Measurements from ENCODE around the gene ITLN2.
"Not testable (repeated sequence)": the region's sequence is repeated elsewhere in the genome, so short reads cannot be mapped to it uniquely, and the experiment has no call there.

Gene ITLN2

DNA sequence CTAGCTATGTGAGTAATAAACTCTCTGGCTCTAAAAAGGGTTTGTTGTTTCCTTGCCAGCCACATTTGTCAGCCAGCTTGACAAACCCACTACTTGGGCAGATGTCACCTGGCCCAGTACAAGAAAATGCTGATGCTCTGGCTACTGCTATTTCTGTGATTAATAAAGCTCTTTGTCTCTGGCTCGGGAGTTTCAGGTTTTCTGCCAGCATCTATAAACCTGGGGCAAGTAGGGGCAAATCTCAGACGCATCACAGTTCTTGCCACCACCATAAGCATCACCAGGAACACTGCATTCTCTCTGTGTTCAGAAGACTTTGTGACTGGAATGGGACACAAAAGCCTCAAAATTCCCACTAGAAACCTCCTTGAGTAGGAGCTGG lies 2.5 kb downstream of the ITLN2 start:
- DNase-seq, result no peak

GRCh38 chr1:160951443-160952128 lies 3.0 kb downstream of the ITLN2 start:
- peak; percentile 14 to 38 for DNase-seq

- DNase-seq, result no peak
Observed at GRCh38 chr1:160950657-160951056, 4.0 kb downstream of the ITLN2 start.

- DNase-seq, result no peak
Observed at GRCh38 chr1:160949881-160950280, 4.7 kb downstream of the ITLN2 start.

DNA sequence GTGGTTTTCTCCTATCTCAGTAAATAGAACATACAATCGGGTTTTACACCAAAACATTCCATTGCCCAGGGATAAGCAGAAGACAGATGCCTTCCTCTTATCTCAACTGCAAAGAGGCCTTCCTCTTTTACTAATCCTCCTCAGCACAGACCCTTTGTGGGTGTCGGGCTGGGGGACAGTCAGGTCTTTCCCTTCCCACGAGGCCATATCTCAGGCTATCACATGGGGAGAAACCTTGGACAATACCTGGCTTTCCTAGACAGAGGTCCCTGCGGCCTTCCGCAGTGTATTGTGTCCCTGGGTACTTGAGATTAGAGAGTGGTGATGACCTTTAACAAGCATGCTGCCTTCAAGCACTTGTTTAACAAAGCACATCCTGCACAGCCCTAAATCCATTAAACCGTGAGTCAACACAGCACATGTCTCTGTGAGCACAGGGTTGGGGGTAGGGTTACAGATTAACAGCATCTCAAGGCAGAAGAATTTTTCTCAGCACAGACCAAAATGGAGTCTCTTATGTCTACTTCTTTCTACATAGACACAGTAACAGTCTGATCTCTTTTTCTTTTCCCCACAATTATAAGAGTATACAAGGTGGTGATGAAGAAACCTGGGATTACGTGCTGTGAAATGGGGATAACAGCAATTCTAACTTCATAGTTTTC lies 5.3 kb downstream of the ITLN2 start:
- peak; percentile 2 to 25 for DNase-seq

DNA sequence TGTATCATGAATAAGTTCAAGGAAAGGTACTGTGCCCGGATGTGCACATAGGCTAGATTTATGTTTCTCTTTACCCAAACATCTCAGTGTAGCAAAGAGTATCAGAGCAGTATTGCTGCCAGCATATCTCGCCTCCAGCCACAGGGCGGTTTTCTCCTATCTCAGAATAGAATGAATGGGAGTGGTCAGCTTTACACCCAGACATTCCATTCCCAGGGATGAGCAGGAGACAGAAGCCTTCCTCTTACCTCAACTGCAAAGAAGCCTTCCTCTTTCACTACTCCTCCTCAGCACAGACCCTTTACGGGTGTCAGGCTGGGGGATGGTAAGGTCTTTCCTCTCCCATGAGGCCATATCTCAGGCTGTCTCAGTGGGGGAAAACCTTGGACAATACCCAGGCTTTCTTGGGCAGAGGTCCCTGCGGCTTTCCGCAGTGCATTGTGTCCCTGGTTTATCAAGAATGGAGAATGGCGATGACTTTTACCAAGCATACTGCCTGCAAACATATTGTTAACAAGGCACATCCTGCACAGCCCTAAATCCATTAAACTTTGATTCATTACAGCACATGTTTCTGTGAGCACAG lies 7.3 kb downstream of the ITLN2 start:
- DNase-seq, result not testable (repeated sequence)

GRCh38 chr1:160945881-160946280 lies 8.7 kb downstream of the ITLN2 start:
- DNase-seq, result not testable (repeated sequence)

GRCh38 chr1:160945079-160945478 lies 9.5 kb downstream of the ITLN2 start:
- no peak for DNase-seq

DNA sequence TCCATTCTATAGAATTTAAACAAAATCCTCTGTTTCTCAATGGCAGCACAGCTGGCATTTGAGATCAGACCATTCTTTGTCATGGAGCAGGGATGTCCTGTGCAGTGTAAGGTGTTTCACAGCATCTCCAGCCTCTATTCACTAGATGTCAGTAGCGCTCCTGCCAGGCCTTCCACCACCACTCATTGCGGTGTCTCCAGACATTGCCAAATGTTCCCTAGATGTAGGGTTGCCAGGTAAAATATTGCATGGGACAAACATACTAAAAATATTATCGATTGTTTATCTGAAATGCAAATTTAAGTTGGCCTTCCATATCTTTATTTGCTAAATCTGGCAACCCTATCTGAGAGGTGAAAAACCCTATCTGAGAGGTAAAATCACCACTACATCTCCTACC lies 11.7 kb downstream of the ITLN2 start:
- DNase-seq, result peak in 1 of 2 experiments; percentile 32

DNA sequence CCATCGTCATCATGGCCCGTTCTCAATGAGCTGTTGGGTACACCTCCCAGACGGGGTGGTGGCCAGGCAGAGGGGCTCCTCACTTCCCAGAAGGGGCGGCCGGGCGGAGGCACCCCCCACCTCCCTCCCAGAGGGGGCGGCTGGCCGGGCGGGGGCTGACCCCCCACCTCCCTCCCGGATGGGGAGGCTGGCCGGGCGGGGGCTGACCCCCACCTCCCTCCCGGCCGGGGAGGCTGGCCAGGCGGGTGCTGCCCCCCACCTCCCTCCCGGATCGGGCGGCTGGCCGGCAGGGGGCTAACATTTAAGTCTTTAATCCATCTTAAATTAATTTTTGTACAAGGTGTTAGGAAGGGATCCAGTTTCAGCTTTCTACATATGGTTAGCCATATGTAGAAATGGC lies 17.9 kb downstream of the ITLN2 start:
- DNase-seq, result not testable (repeated sequence)

DNA sequence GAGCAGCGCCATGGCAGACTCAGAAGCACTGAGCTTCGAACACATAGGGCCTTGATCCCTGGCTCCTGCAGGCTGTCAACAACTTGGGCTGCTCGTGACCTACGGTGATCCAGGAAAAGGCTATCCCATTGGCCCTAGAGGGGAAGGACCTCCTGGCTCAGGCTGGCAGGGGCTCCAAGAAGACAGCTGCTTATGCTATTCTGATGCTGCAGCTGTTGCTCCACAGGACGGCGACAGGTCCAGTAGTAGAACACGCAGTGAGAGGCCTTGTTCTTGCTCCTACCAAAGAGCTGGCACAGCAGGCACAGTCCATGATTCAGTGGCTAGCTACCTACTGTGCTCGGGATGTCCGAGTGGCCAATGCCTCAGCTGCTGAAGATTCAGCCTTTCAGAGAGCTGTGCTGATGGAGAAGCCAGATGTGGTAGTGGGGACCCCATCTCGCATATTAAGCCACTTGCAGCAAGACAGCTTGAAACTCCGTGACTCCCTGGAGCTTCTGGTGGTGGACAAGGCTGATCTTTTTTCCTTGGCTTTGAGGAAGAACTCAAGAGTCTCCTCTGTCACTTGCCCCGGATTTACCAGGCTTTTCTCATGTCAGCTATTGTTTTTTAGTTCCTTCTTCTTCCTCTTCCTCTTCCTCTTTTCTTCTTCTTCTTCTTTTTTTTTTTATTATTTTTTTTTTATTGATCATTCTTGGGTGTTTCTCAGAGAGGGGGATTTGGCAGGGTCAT lies 18.9 kb downstream of the ITLN2 start:
- no peak for DNase-seq

- not testable (repeated sequence) for DNase-seq
Observed at GRCh38 chr1:160933305-160933704, 21.3 kb downstream of the ITLN2 start.

GRCh38 chr1:160925652-160926244 lies 28.9 kb downstream of the ITLN2 start:
- DNase-seq, result no peak

DNA sequence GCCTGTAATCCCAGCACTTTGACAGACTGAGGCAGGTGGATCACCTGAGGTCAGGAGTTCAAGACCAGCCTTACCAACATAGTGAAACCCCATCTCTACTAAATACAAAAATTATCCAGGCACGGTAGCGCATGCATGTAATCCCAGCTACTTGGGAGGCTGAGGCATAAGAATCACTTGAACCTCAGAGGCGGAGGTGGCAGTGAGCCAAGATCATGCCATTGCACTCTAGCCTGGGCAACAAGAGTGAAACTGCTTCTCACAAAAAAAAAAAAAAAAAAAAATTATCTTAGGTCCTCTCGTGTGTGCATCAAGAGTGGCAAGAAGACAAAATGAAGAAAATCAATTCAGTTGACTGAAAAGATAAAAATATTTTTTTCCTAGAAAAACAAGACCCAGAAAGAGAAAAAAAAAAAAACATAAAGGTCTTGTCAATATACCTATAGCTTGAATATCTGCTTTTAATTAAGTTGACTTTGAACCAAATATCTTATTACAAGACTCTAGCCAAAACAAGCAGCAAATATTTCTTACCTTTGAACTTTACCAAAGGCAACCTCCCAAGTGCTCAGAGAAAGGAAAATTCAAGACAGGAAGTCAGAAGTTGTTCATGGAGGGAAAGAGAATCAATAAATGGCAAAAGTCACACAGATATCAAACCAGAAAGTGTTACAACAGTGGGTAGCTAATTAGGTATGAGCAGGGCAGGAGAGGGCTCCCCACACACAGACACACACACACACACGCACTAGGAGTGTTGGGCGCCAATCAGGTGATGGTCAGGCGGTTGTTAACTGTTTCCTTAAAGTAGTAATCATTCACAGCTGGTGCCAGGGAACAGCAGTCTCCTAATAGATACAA lies 29.6 kb downstream of the ITLN2 start:
- no peak for DNase-seq

DNA sequence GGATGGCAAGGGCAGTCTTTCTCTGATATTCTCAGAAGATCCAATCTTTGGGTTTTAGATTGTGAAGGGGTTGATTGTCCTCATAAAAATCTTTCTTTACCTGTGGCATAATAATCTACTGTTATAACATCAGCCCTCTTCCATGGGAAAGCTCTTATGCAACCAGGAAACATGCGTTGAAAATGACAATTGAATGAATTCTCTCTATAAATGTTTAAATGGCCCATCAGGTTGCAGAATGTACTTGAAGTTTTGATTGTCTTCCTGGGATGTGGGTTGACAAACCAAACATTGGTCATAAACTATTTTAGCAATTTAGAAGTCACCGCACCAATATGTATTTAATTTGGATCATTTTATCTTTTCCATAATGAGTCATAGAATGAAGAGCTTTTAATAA lies 37.9 kb downstream of the ITLN2 start:
- no peak for DNase-seq

DNA sequence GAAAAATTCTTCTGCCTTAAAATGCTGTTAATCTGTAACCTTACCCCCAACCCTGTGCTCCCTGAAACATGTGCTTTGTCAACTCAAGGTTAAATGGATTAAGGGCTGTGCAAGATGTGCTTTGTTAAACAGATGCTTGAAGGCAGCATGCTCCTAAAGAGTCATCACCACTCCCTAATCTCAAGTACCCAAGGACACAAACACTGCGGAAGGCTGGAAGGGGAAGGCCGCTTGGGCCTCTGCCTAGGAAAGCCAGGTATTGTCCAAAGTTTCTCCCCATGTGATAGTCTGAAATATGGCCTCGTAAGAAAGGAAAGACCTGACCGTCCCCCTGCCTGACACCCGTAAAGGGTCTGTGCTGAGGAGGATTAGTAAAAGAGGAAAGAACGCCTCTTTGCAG lies 41.4 kb downstream of the ITLN2 start:
- DNase-seq, result not testable (repeated sequence)

DNA sequence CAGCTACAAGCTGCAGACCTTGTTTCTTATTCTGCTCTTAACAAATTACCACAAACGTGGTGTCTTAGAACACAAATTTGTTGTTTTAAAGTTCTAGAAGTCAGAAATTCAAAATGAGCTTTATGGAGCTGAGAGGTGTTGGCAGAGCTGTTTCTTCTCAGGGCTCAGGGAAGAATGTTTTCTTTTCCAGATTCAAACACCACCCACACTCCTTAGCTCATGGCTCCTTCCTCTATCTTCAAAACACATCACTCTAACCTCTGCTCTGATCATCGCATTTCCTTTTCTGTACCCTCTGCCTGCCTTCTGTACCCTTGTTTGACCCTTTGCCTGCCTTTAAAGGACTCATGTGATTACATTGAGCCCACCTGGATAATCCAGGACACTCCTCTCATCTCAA lies 42.7 kb downstream of the ITLN2 start:
- DNase-seq, result no peak

DNA sequence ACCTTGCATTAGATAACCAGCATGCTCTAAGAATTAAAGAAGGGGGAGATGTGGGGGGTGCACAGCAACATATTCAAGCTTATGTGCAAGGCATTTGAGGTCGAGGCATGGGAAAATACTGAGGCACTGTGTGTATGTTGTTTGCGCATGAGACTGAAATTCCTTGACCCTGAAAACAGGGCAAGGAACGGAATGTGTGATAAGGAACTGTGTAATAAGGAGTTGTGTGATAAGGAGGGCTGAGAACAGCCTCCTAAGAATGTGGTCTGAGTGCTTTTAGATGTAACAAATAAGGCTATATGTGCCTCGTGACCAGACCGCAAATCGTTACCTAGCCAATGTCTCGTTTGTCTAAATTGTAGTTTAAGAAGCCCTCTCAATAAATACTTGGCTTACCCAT lies 43.2 kb downstream of the ITLN2 start:
- no peak for DNase-seq

GRCh38 chr1:160910170-160910750 lies 44.3 kb downstream of the ITLN2 start:
- DNase-seq, result no peak

- no peak for DNase-seq
Observed at GRCh38 chr1:160907976-160908375, 46.6 kb downstream of the ITLN2 start.

DNA sequence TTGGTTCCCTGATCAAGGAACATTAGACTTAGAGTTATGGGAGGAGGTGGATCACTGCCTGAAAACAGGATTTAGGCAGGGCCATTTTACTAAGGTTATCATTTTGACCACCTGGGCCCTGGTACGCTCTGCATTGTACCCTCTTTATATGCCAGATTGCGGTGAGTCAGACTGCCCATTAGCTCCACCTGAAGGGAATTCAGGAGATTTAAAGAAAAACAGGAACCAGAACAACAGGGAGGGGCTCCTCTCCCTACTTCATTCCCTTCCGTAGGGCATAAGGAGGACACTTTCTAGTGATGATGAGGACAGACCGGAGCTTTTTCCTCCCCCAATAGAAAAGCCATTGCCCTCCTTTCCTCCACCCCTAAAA lies 49.0 kb downstream of the ITLN2 start:
- DNase-seq, result no peak

Measured in SHP77 (cell line).